HCT116 (cell line): Measurements from ENCODE around the gene KLHL34. TPM values are rescaled to one million over a fixed set of nuclear protein-coding genes. Genes with fewer than 3 reads are reported as not detected.

ENCODE experiments used
- ATAC-seq: fragments of 200-7000 bp; cut with Tn5 transposase; 2 replicates; pipeline ENCODE4 v1.9.1; 2020; ENCODE audit warnings: mild to moderate bottlenecking, moderate library complexity
- BruUV-seq: library from RNA; stranded (reverse); fragments of 400-500 nt; replicated peaks from 2 replicates; lab custom pipeline; 2021; lab: Mats Ljungman, UMichigan
- CTCF ChIA-PET: fragments of 300-600 bp; sonication (Branson Sonifier 250); formaldehyde crosslinking; loops from one replicate; lab custom pipeline; 2021; ENCODE audit warnings: antibody characterized with exemption; lab: Charles Lee
- POLR2A ChIA-PET: fragments of 300-600, 350-600 bp; sonication (Branson Sonifier 250); formaldehyde crosslinking; loops from one replicate; lab custom pipeline; 2021; ENCODE audit warnings: antibody characterized with exemption; lab: Charles Lee
- RAD21 ChIA-PET, 2 experiments: fragments of 300-600 bp; sonication (Branson Sonifier 250); formaldehyde crosslinking; loops; one replicate each; lab custom pipeline; 2023; ENCODE audit warnings: low total read pairs in 2 of 2; ENCODE audit not compliant: uncharacterized antibody in 2 of 2, unreplicated experiment in 2 of 2, low non-redundant PET in 1 of 2; lab: Charles Lee
- DNase-seq: peaks from one replicate; pipeline ENCODE4 v3.0.0-alpha.2; 2010; ENCODE audit warnings: low read depth, low spot score
- H2AFZ ChIP-seq: fragments of 200-600 bp; shearing (Covaris generic), sonication (generic); 2 replicates; pipeline ENCODE4 v1.6.1; 2017; ENCODE audit warnings: low read depth, mixed run types, mixed read lengths, antibody characterized with exemption, low read length; ENCODE audit not compliant: poor library complexity, severe bottlenecking
- H3K27ac ChIP-seq: 2 replicates; pipeline ENCODE4 v1.5.1; 2012; ENCODE audit warnings: low read depth, low read length
- H3K27me3 ChIP-seq: fragments of 200-600 bp; sonication (generic); 2 replicates; pipeline ENCODE4 v1.6.1; 2016; ENCODE audit warnings: mixed run types, low read length, mixed read lengths; ENCODE audit not compliant: insufficient read depth
- H3K36me3 ChIP-seq, 2 experiments: fragments of 200-500 bp in 1 of 2; fragments of 200-600 bp in 1 of 2; sonication (Bioruptor generic) in 1 of 2; sonication (generic) in 1 of 2; 2 replicates each; pipeline versions ENCODE4 v1.5.1 to v1.6.1; 2014 to 2016; ENCODE audit warnings: low read length in 2 of 2, inconsistent platforms in 1 of 2, mixed read lengths in 1 of 2, mixed run types in 1 of 2; ENCODE audit not compliant: insufficient read depth in 2 of 2, control insufficient read depth in 1 of 2
- H3K4me1 ChIP-seq, 2 experiments: fragments of 200-600 bp in 1 of 2; sonication (generic) in 1 of 2; 2 replicates each; pipeline versions ENCODE4 v1.5.1 to v1.6.1; 2012 to 2017; ENCODE audit warnings: low read length in 2 of 2, inconsistent platforms in 1 of 2, mild to moderate bottlenecking in 1 of 2, mixed read lengths in 1 of 2, mixed run types in 1 of 2, moderate library complexity in 1 of 2; ENCODE audit not compliant: insufficient read depth in 2 of 2, control insufficient read depth in 1 of 2
- H3K4me2 ChIP-seq: fragments of 200-600 bp; sonication (generic); 2 replicates; pipeline ENCODE4 v1.6.1; 2017; ENCODE audit warnings: mixed run types, low read length, mixed read lengths
- H3K4me3 ChIP-seq, 2 experiments: fragments of 200-600 bp in 1 of 2; sonication (generic) in 1 of 2; replicated peaks in 1 of 2; 2 replicates each; pipeline ENCODE4 v1.5.1; 2011 to 2016; ENCODE audit warnings: low read length in 2 of 2, control low read depth in 1 of 2, low read depth in 1 of 2, mild to moderate bottlenecking in 1 of 2, mixed read lengths in 1 of 2, mixed run types in 1 of 2
- H3K79me2 ChIP-seq: fragments of 200-600 bp; sonication (generic); 2 replicates; pipeline ENCODE4 v1.6.1; 2017; ENCODE audit warnings: mild to moderate bottlenecking, mixed run types, low read length, moderate library complexity, mixed read lengths; ENCODE audit not compliant: insufficient read depth
- H3K9ac ChIP-seq: fragments of 200-600 bp; sonication (generic); 2 replicates; pipeline ENCODE4 v1.6.1; 2016; ENCODE audit warnings: low read length, mixed read lengths
- H3K9me2 ChIP-seq: fragments of 200-600 bp; sonication (generic), shearing (Covaris generic); 2 replicates; pipeline ENCODE4 v1.6.1; 2017; ENCODE audit warnings: mixed run types, mild to moderate bottlenecking, moderate library complexity; ENCODE audit not compliant: insufficient read depth
- H3K9me3 ChIP-seq, 2 experiments: fragments of 200-500 bp in 1 of 2; fragments of 200-600 bp in 1 of 2; sonication (Bioruptor generic) in 1 of 2; sonication (generic) in 1 of 2; 2 replicates each; pipeline ENCODE4 v1.6.1; 2014 to 2017; ENCODE audit warnings: low read length in 2 of 2, mixed read lengths in 2 of 2, inconsistent platforms in 1 of 2, low read depth in 1 of 2, mild to moderate bottlenecking in 1 of 2, mixed run types in 1 of 2, moderate library complexity in 1 of 2; ENCODE audit not compliant: control insufficient read depth in 1 of 2, insufficient read depth in 1 of 2
- H4K20me1 ChIP-seq: fragments of 200-600 bp; sonication (generic), shearing (Covaris generic); 2 replicates; pipeline ENCODE4 v1.6.1; 2017; ENCODE audit warnings: mixed run types, mild to moderate bottlenecking, moderate library complexity; ENCODE audit not compliant: insufficient read depth
- CEBPB ChIP-seq: IDR thresholded peaks from 2 replicates; pipeline ENCODE4 v1.6.1; 2012; ENCODE audit warnings: low read depth
- CTCF ChIP-seq, 3 experiments: fragments of 200-600 bp in 1 of 3; sonication (generic) in 1 of 3; IDR thresholded peaks in 2 of 3; conservative IDR thresholded peaks in 1 of 3; 2 replicates each; pipeline ENCODE4 v1.5.1; 2012 to 2017; ENCODE audit warnings: low read depth in 2 of 3, low read length in 2 of 3, antibody characterized with exemption in 1 of 3, borderline replicate concordance in 1 of 3, control low read depth in 1 of 3, mild to moderate bottlenecking in 1 of 3, mixed read lengths in 1 of 3, mixed run types in 1 of 3, moderate library complexity in 1 of 3; ENCODE audit not compliant: insufficient read depth in 1 of 3
- EGR1 ChIP-seq: IDR thresholded peaks from 2 replicates; pipeline ENCODE4 v1.6.1; 2012; ENCODE audit warnings: low read depth
- ELF1 ChIP-seq: IDR thresholded peaks from 2 replicates; pipeline ENCODE4 v1.6.1; 2012; ENCODE audit warnings: low read depth, borderline replicate concordance
- EZH2phosphoT487 ChIP-seq: fragments of 200-600 bp; IDR thresholded peaks from 2 replicates; pipeline ENCODE4 v1.6.1; 2018; ENCODE audit warnings: antibody characterized with exemption, borderline replicate concordance
- FOSL1 ChIP-seq: IDR thresholded peaks from 2 replicates; pipeline ENCODE4 v1.6.1; 2012; ENCODE audit warnings: low read depth
- POLR2A ChIP-seq: IDR thresholded peaks from 2 replicates; pipeline ENCODE4 v1.7.0; 2011; ENCODE audit warnings: borderline replicate concordance; ENCODE audit not compliant: insufficient read depth, insufficient read length; ENCODE audit errors: extremely low read depth
- REST ChIP-seq: IDR thresholded peaks from 2 replicates; pipeline ENCODE4 v1.6.1; 2012; ENCODE audit warnings: low read depth
- SIN3A ChIP-seq: IDR thresholded peaks from 2 replicates; pipeline ENCODE4 v1.6.1; 2012; ENCODE audit warnings: low read depth
- SP1 ChIP-seq: IDR thresholded peaks from 2 replicates; pipeline ENCODE4 v1.6.1; 2012; ENCODE audit warnings: low read depth
- YY1 ChIP-seq: IDR thresholded peaks from 2 replicates; pipeline ENCODE4 v1.6.1; 2011; ENCODE audit warnings: low read length, low read depth, moderate library complexity, mild to moderate bottlenecking; ENCODE audit not compliant: insufficient replicate concordance; ENCODE audit errors: extremely low read depth
- ZBTB33 ChIP-seq: IDR thresholded peaks from 2 replicates; pipeline ENCODE4 v1.6.1; 2011; ENCODE audit warnings: mild to moderate bottlenecking, low read length, moderate library complexity; ENCODE audit not compliant: insufficient replicate concordance; ENCODE audit errors: extremely low read depth
- ZFX ChIP-seq: fragments of 450-650 bp; IDR thresholded peaks from 2 replicates; pipeline ENCODE4 v1.6.1; 2017
- ZNF274 ChIP-seq: fragments of 200-500 bp; sonication (Bioruptor generic); IDR thresholded peaks from 2 replicates; pipeline ENCODE4 v1.6.1; 2014; ENCODE audit warnings: mild to moderate bottlenecking, low read depth, low read length, inconsistent platforms
- intact Hi-C: fragments of 100-400 bp; cut with micrococcal nuclease; formaldehyde crosslinking; loops from 2 replicates; pipeline ENCODE4 v1.10.0; 2022
- total RNA-seq: library from RNA; stranded (reverse); gene quantifications from one replicate; pipeline ENCODE4 v1.2.1, GENCODE V29; 2021; ENCODE audit not compliant: unreplicated experiment

The KLHL34 gene
- total RNA-seq, 1 experiment from 2014 or later, result not detected

- H3K79me2 ChIP-seq, result no peaks in the 10 kb centered on the region
- POLR2A ChIA-PET, result no interaction called here
- H3K9ac ChIP-seq, result no peak overlapping the region
- no peak for DNase-seq
- H3K9me3 ChIP-seq, result no peaks in the 10 kb centered on the region
- no peak for ATAC-seq
- no peak overlapping the region for H3K4me3 ChIP-seq
- H2AFZ ChIP-seq, result no peak overlapping the region
- intact Hi-C loops, result no loop called here
- TF ChIP-seq ZBTB33 (no peak), POLR2A (no peak), FOSL1 (no peak), EZH2phosphoT487 (no peak), SP1 (no peak), CEBPB (no peak)
- TF ChIP-seq, all 23 proteins: peak for 0
- Histone ChIP-seq H3K27me3 (no peaks in the 10 kb centered on the region), H3K27ac (no peak overlapping the region), H3K9me2 (no peaks in the 10 kb centered on the region), H3K4me1 (no peaks in the 10 kb centered on the region), H3K4me2 (no peak overlapping the region), H4K20me1 (no peaks in the 10 kb centered on the region), H3K36me3 (no peaks in the 10 kb centered on the region)
- ChIA-PET CTCF (no interaction called here), RAD21 (no interaction called here)
- no TSS peak for BruUV-seq
These were observed 47.1 kb upstream of the KLHL34 start for GRCh38 chrX:21705225-21705624.

GRCh38 chrX:21702725-21703124 is 44.6 kb upstream of the KLHL34 start:
- H3K79me2 ChIP-seq, result no peaks in the 10 kb centered on the region
- no peak for ATAC-seq
- TF ChIP-seq SIN3A (no peak), EZH2phosphoT487 (no peak), ZNF274 (no peak), ZFX (no peak), REST (no peak), ELF1 (no peak), YY1 (no peak), CTCF (IDR thresholded peaks at IDR 0.05 in 2 of 3, conservative IDR thresholded peaks at IDR 0.05 in 1 of 3; ENCODE audit: borderline replicate concordance in 1 of 3, insufficient read depth in 1 of 3, low read depth in 2 of 3, low read length in 2 of 3) (no peak), EGR1 (no peak)

More at GRCh38 chrX:21702725-21703124, 44.6 kb upstream of the KLHL34 start:
- no peaks in the 10 kb centered on the region for H3K9me3 ChIP-seq
- no TSS peak for BruUV-seq
- H3K27me3 ChIP-seq, result no peaks in the 10 kb centered on the region
- no peak overlapping the region for H2AFZ ChIP-seq
- H3K4me3 ChIP-seq, result no peak overlapping the region
- DNase-seq, result no peak
- no peak overlapping the region for H3K9ac ChIP-seq
- H3K4me1 ChIP-seq, result no peaks in the 10 kb centered on the region
- H3K36me3 ChIP-seq, result no peaks in the 10 kb centered on the region
- intact Hi-C loops, result loop anchor here (1.0 kb wide), 1 partner anchor 39 kb away; no protein-coding TSS in a partner anchor
- no peaks in the 10 kb centered on the region for H3K9me2 ChIP-seq
- RAD21 ChIA-PET, result no interaction called here
- CTCF ChIA-PET, result no interaction called here
- POLR2A ChIA-PET, result no interaction called here
- H3K4me2 ChIP-seq, result no peak overlapping the region
- no peak overlapping the region for H3K27ac ChIP-seq
- no peaks in the 10 kb centered on the region for H4K20me1 ChIP-seq
